Stimulated activated CD4-positive, alpha-beta T cell treated with anti-CD3 and anti-CD28 coated beads, Interleukin-12 subunit alpha, Interleukin-12 subunit beta, amount 100 ng/mL, for 24 hours (primary cell): ENCODE data around the gene SMARCD3.

ENCODE experiments used
- DNase-seq, 2 experiments: peaks; one replicate each; pipeline ENCODE4 v3.0.0-alpha.2; 2020; ENCODE audit warnings: low read depth in 2 of 2

SMARCD3 gene

DNA sequence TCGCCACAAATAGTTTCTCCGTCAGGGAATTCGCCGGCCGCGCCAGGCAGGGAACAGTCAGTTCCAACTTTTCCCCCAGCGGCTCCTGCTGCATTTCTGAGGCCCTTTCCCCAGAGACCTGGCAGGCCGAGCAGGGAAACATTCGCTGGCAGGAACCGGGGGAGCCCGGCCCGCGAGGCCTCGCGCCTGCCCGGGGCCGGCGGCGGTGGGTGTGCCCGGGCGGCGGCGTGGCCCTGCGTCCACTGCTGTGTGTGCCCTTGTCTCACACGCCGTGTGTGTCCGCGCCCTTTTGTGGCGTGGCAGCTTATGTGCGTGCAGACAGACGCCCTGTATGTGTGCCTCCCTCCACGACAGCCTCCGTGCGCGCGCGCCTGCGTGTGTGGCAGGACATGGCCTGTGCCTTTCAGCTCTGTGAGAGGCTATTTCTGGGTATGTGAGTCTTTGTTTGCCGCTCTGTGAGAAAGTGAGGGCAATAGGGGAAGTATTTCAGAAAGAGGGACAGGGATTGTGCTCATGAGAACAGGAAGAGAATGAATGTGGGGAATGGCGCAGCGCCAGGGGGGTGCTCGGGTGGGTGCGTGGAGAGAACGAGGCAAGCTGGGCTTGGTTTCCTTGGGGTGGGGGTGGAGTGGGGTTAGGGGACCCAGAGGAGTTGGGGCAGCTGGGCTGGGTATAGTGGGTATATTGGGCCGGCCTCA is 689 bp upstream of the SMARCD3 start:
- DNase-seq = no peak

DNA sequence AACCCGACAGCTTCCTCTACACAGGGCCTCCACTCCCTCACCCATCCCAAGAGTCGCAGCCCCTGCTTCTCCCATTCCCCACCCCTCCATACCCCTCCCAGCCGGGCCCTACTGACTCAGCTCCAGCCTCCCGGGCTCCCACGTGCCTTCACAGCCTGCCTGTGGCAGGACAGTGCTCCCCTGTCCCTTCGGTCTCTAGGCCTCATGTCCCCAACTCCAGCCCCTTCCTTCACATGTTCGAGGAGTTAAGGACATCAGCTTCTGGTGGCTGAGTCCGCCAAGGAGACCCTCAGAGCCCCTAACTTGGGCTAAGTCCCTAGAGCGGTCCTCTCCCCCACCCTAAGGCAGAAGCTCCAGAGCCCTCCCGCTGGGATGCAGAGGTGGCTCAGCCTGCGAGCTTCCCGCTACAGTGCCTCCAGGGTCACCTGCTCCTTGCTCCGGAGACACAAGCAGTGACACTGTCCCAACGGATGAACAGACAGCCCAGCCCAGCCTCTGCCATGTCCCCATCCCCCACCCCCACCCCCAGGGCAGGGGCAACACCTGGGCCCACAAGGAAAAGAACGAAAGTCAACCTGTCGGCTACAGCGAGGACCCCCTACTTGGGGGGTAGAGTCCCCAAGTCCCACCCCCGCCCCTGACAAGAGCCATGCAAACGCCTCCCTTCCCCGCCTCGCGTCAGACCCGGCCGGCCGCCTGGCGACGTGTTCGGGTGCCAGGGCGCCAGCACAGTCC is 716 bp downstream of the SMARCD3 start:
- no peak for DNase-seq

DNA sequence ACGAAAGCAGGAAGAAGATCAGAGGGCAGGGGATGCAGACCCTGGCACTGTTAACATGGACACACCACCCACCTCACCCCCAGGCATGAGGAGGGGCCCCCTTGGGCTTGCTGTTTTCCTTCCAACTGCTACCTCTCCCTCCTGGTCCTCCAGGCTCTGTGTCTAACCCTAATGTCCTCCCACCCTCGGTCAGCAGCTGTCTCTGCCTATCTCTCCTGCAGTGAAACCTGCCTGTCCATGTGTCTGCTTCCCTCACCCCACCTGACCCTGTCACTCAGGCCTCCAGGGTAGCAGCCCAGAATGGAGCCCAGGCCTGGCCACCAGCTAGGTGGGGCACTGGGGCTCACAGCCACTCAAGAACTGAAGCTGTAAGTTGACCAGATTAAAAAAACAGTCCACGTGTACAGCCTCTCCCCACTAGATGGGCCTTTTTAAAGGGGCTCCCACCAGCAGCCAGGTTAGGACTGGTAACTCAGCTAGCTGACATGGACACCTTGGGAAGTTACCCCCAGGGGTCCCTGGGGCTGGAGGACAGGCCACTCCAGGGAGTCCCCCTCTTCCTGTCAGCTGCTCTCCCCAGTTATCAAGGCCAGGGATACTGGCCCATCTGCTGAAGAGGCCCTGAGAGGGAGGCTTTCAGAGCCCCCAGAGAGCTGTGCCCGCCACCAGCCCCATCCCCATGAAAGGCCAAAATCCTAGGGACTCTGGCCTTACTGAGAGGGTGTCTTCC is 1.5 kb downstream of the SMARCD3 start:
- DNase-seq = no peak

DNA sequence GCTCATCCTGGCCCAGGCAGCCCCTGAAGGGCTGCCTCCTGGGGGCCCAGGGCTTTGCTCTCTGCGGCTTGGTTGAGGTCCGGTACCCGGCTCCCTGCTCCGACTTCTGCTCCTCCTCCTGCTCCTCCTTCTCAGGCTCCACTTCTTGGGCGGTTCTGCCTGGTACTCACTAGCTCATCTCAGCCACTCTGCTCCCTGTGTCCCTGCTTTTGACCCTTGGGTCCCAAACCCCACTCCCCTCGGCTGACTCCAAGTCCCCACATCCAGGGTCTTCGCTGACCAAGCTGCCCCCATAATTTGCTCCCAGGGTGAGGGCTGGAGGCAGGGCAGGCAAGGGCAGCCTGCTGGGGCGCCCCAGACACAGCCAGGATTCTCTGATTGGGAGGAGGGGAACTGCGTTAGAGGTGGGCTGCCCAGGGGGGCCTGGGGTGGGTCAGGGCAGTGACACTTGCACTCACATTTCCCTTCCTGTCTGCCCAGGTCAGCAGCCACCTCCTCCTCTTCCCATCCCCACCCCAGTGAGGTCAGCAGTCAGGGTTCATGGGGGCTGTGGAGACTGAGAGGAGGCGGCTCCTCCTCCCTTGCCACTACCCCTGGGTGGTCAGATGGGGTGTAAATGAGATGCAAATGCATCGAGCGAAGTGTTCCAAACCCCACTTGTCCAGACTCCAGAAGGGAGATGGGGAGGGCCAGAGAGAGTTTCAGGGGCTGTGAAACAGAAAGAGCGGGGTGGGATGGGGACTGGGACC is 2.2 kb downstream of the SMARCD3 start:
- no peak for DNase-seq

DNA sequence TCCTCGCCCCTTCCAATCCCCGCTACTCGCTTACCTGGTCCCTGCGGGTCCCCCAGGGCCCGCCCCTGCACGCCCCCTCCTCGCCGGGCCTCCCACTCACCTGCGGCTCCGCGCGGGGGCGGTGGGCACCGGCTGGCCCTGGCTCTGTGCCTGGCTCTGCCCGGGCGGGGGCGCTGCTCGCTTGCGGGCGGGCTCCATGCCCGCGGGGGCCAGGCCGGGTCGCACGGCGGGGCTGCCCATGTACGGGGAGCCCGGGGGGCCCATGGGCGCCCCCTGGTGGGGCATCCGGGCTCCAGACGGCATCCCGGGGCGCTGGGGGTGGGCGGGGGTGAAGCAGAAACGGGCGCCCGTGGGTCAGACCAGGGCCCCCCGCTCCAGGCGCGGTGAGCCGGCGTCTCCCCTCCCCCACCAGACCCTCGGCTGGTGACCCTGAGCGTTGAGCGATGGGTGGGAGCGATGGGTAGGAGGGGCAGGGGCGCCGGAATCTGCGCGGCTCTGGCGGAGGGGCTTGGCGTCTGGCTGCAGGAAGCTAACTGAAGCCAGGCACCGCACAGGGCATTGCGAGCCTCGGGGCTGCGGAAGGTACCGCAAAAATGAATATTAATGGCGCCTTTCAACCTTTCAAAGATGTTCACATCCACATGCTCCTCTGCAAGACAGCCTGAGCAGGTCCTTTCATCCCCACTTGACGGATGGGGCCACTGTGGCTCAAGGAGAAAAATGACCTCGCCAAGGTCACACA is 3.0 kb downstream of the SMARCD3 start:
- DNase-seq = no peak

DNA sequence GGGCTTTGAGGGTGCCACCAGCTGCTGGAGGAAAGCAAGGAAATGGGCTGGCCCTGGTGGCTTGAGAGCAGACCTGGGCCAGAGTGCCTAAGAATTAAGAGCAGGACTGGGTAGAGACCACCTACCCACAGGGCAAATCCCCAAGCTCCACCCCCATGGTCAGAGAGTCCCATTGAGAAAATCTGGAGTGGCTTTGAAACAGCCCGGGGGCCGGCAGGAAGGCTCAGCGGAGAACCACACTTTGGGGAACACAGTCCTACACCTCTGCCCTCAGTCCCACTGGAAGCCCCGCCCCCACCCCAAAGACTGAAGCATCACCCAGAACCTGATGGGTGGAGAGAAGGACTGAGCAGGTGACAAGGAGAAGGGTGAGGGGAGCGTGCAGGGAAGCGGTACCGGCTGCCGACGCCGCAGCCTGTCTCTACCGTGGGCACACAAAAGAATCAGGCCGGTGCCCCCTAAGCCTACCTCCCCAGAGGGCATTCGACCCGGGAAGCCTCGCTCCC is 3.6 kb downstream of the SMARCD3 start:
- no peak for DNase-seq

DNA sequence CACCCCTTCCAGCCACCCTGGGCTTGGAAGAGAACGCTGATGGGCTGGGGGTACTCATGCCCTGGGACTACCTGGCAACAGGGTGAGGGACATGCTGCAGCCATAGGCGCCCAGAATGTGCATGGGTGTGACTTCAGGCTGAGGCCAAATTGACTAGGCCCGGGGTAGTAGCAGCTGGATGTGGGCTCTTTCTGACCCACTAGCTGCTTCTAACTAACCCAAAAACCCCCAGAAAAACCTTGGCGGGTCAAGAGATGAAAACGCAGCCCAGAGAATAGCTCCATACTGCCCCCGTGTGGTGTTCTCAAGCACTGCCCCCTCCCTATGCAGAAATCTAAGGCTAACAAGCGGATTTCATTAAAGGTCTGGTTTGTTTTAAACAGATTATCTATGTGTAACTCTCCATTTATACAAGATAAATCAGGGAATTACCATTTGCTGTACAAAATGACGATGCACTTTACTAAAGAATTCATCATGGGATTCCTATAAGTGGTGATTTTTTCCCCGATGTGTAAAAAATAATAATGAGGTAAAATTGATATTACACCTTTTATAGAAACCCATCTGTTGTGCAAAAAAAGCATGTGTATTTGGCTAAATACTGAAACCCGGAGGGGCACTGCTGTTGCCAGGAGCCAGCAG is 4.2 kb downstream of the SMARCD3 start:
- DNase-seq = no peak

DNA sequence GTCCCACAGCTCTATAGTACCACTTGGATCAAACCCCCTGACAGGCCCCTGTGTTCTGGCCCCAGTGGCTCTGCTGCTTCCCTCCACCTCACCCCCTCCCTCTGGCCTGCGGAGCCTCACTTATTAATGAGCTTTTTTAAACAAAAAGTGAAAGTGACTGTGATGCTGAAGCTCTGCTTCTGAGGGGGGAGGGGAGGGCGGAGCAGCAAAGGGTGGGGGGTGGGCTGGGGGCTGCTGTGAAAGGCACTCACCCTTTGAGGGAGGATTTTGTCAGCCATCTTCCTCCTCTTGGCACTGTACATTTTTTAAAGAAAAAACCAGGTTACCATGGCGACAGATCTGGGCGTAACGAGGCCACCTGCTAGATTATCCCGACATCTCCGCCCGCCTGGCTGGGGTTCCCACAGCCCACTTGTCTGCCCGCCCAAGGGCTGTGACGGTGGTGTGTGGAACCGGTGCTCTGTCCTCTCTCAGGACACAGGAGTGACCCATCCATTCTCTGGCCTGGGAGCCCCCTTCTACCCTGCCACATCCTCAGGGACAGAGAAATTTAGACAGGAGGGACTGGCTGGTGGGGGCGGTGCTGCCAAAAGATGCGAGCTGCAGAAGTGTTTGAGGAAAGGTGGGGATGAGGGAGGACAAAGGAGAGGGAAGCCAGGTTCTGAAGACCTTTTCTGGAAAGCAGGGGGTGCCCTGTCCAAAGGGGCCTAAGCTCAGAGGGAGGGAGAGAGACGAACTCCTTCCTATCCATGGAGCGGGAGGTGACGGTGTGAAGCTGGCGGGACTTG is 4.9 kb downstream of the SMARCD3 start:
- DNase-seq = no peak

DNA sequence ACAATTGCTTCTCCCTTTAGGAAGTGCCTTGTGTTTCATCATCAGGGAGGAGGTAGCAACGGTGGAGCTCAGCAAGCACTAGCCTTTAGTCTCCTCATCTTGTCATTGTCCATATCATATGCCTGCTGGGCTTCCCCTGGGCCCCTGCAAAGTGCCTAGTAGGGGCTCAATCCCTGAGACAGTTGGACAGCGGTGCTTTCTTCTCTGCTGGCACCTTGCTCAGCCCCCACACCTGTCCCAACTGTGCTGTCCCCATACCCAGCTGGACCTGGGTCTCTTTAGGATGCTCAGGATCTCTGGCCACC is 5.5 kb downstream of the SMARCD3 start:
- no peak for DNase-seq

DNA sequence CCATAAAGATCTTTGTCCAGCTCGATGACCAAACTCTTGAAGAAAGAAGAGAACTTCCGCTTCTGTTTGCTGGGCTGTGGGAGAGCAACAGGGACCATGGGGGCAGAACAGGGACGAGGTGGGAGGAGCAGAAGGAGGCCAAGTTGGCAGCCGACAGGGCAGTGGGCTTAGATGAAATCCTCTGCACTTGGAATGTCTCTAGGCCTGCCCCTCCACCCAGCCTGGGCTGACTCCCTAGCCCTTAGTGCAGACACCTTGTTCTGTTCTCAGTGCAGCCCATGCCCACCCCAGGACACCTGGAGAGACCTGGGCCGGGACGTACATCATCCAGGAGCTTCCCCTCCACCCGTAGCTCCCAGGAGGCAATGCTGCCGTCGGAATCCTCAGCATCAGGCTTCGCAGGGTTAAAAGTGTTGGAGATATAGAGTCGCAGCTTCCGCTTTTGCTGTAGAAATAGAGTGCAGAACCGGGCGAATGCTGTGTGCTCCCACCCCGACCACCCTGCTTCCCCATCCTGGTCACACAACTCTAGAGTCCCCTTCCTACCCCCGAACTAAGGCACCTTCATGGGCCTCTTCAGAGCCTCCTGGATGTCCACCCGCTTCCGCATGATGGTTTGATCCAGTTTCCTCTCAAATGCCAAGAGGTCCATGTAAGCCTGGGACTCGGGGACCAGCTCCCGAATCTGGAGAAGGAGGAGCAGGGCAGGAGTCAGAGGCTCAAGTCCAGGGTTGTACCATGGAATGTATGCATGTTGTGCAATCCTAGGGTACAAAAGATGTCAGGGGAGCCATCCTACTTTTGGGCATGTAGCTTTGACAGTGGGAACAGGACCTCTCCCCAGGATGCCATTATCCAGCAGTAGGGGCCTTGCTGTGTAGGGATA is 6.1 kb downstream of the SMARCD3 start:
- DNase-seq = no peak

DNA sequence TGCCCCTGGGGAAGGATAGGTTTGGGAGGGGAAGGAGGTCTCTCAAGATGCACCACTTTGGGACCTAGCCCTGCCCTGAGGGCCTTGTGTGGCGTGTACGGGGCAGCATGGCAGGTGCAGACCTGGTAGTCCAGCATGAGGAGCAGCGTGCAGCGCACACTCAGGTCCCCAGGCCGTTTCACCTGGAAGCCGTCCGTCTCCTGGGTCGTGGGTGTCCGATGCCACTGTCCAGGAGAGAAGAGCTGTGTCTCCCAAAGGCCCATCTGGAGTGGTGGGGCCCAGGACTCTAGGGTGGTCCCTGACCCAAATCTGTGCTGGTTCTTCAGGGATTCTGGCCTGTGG is 6.8 kb downstream of the SMARCD3 start:
- DNase-seq = no peak

DNA sequence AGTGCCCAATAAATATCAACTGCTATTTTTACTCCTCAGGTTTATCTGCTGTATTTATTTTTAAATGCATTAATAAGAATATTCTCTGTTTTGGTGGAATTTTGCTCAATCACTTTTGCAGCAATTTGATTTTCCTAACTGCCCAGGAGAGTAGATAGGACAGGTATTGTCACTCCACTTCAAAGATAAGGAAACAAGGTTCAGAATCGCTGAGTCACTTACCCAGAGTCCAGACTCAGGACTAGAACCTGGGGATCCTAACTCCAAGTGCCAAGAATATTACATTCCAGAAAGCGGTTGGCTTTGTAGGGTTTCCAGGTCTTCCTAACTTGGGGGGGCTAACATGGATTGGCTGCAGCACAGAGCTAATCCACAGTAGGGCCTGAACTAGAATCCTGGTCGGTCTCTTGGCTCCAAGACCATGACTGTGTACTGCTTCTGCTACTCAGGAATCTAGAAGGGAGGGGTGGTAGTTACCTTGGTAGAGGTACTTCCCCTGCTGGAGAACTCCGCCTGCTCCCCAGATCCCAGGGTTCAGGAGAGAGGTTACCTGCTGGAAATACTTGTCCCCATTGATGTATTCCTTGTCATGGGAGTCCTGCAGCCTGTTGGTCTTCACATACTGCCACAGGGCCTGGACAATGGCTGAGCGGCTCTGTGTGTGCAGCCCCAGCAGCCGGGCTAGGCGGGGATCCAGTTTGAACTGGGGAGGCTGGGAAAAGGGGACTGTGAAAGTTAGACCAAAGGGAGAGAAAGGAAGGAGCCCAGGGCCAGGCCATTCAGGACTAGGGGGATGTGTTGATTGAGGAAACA is 7.3 kb downstream of the SMARCD3 start:
- DNase-seq = no peak

DNA sequence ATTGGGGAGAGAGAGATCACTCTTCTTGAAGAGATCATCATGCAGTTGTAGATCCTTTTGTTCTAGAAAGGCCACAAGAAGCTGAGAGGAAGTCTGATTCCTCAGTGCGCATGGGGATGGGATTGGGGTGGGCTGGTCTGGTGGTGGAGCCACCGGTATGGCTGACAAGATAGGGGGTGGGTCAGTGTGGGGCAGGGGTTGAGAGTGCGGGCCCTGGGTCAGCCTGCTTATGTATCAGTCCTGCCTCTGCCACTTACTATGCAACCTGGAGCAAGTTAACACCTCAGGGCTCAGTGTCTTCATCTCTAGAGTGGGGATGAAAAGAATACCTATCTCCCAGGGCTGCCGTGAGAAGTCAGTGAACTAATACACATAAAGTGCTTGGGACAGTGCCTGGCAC is 8.0 kb downstream of the SMARCD3 start:
- DNase-seq = no peak

DNA sequence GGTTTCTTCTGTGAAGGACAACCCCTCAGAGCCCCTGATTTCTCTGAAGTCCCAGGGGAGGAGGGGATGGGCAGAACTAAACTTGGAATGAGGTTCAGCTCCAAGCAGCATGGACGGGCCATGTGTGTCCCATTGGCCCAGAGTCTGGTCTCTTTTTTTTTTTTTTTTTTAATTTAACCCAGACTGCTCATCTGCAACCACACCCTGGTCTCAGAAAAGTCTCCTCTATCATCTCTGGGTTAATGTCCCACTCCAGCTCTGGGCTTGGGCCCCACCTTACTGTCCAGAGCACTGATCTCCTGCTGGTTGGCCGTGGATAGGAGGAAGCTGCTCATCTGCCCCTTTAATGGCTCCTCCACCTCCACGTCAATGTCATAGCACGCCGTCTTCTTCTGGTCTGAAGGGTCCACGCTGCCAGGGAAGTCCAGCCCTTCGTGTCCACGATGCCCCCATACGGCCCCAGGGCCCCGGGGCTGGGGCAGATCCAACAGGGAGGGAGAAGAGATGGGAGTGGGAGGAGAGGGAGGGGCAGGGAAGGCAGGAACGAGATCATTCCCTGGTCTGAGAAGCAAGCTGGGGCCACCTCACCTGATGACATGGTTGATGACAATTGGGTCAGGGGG is 8.5 kb downstream of the SMARCD3 start:
- no peak for DNase-seq

DNA sequence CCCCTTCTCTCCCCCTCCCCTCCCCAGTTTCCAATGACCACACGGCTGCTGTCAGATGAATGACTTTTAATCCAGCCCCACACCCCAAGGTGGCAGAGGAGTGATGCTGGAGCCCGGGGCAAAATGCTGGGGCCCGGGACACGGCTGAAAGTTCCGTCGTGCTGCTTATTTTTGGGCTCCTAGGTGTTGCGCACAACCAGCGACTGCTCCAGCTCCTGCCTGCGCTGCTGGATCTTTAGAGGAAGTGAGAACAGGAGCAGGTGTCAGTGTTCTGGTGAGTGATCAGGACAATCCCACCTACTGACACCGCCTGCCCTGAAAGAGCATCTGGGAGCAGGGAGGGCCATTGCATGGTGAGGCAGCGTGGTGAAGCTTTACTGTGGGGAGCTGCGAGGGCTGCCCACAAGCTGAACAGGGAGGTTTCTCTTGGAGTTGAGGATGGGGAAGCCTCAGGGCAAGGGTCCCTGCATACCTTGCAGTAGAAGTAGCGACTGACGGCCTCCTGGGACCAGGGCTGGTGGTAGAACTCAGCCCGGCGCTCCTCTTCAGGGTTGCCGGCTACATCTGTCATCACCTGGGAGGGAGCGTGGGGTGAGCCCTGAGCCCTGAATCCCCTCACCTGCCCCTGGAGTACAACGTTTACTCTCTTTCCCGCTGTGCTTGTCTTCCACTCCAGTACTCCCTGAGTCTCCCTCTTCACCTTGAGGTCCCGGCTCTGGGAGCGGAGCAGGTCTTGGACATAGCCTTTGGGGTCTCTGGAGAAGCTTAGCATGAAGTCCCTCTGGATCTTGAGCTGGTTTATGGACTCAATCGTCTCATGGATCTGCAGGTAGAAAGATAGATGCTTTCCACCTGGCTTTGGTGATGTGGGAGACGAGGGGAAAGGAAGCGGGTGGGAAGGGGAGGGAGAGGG is 9.3 kb downstream of the SMARCD3 start:
- no peak for DNase-seq

DNA sequence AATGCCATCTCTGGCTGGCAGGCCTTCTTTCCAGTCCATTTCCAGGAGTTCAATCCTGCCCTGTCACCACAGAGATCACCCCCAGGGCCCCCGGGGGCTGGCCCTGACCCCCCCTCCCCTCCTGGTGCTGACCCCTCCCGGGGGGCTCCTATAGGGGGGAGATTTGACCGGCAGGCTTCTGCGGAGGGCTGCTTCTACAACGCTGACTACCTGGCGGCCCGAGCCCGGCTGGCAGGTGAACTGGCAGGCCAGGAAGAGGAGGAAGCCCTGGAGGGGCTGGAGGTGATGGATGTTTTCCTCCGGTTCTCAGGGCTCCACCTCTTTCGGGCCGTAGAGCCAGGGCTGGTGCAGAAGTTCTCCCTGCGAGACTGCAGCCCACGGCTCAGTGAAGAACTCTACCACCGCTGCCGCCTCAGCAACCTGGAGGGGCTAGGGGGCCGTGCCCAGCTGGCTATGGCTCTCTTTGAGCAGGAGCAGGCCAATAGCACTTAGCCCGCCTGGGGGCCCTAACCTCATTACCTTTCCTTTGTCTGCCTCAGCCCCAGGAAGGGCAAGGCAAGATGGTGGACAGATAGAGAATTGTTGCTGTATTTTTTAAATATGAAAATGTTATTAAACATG is 10.2 kb downstream of the SMARCD3 start:
- DNase-seq = no peak
